Stimulated activated CD8-positive, alpha-beta memory T cell treated with anti-CD3 and anti-CD28 coated beads, Interleukin-15, amount 100 ng/mL, for 4 hours (primary cell): Measurements from ENCODE around the gene ALDH1L1.
A peak's percentile ranks its signal among the peaks of the same experiment; 100 is the strongest.
"Not testable (repeated sequence)": the region's sequence is repeated elsewhere in the genome, so short reads cannot be mapped to it uniquely, and the experiment has no call there.

Experiments
- DNase-seq, 2 donors: peaks; one replicate each; pipeline ENCODE4 v3.0.0-alpha.2; 2020; ENCODE audit warnings: low read depth in 2 of 2

ALDH1L1 gene

GRCh38 chr3:126106336-126107202 lies 73.8 kb downstream of the ALDH1L1 start:
- DNase-seq = no peak

DNA sequence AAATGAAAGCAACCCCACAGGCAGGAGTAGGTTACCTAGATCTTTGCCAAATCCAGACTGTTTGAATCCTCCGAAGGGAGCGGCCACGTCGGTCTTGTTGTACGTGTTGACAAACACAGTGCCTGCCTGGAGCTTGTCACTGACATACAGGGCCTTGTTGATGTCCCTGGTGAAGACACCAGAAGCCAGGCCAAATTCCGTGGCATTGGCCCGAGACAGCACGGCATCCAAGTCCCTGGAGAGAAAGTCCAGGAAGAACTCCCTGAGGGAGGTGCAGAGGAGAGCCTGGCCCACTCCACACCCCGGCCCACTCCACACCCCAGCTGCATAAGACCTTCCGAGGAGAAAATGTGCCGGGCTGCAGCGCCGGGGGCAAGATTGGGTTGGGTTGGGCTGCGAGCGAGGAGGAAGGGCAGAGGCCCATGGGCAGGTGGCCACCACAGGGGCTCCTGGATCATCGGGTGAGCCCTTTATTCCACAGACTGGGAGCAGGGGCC lies 74.6 kb downstream of the ALDH1L1 start:
- DNase-seq = no peak

DNA sequence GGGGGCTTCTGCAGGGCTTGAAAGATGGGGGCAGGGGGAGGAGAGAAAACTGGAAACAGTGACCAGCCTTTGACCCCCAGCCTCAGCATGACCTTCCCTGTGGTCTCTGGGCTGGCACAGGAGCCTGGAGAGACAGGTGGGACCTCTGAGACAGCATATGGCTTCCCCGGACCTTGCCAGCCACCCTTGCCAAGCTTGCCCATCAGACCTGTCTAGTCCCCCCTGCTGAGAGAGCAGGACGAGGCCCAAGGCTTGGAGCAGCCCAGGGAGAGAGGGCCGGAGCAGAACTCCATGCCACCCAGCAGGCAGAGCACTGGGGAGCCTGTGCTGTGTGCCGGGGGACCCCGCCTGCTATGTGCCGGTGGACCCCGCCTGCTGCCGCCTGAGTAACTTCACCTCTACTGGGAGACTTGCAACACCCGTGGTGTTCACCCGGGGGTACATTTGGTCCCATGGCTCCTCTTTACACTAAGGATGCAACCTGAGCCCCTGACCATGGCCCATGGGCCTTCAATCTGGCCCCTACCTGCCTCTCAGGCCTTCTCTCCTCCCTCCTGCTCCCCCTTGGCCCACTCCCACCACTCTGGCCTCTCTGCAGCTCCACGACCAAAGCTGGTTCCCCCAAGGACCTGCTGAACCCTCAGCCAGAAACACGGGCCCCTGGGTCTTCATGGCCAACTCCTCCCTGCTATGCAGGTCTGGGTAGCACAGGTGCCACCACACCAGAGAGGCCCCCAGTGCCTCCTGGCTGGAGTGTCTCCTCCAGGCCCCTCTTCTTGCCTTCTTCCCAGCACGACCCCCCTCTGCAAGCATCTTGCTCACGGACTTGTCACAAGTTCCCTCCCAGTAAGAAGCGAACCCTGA lies 75.4 kb downstream of the ALDH1L1 start:
- no peak for DNase-seq

- DNase-seq = no peak
Observed at GRCh38 chr3:126104028-126104635, 76.3 kb downstream of the ALDH1L1 start.

GRCh38 chr3:126103121-126104027 lies 77.0 kb downstream of the ALDH1L1 start:
- DNase-seq = no peak

- DNase-seq = no peak
Observed at GRCh38 chr3:126102530-126102951, 77.8 kb downstream of the ALDH1L1 start.

- no peak for DNase-seq
Observed at GRCh38 chr3:126102011-126102410, 78.4 kb downstream of the ALDH1L1 start.

DNA sequence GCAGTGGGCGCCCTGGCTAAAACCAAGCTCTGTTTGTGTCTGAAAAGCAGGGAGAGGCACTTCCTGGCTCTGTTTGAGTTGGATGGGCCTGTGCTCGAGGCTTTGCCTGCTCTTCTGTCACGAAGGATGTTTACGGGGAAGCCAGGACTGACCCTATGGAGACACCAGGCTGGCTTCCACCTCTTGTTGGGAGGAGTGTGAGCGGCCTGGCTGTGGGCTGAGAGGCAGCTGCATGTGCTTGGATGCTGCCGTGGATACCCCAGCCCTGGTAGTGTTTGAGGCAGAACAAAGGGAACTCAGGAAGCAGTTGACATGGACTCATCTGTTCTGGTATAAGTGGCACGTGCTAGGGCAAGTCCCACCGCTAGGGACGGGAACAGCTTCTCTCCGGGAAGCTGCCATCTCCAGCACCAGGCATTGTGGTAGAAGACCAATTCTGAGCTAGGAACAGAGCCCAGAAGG lies 78.8 kb downstream of the ALDH1L1 start:
- DNase-seq = no peak

DNA sequence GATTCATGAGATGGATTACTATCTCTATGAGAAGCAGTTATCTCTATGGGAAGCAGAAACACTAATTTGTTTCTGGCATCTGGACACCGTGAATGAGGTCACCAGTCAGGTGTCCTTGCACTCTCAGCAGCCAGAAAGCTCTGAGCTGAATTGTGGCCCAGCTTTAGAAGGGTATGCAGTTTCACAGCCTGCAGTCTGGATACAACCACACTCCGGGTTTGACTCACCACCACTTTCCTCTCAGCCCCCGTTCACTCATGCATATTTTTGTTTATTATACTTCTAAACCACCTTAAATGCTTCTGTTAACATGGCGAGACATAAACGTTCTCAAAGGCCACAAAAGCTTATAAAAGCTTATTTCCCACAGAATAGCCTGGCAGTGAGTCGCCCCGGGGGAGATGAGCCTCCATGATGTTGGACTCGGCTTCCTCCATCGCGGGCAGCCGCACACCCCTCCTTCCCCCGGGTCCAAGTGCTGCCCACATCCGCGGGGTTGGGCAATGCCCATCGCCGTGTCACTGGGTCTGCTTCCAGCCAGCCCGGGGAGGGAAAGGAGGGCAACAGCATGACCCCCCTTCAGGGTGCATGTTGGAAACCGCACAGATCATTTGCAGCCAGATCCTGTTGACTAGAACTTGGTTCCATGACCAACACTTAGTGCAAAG lies 79.6 kb downstream of the ALDH1L1 start:
- DNase-seq = no peak

DNA sequence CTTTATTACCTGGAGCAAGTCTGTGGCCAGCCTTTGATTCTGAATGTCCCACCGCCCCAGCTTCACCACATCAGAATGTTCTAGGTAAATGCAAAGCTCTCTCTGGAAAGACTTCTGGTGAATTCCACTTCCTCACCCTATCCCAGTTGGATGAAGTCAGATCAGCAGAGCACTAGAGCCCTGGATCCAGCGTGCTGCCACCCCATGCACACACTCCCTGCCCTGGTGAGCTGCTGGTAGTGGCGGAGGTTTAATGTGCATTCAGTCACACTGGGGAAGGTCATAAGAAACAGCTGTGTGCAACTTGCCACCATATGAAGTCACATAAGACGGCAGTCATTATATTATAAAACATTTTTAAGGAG lies 80.1 kb downstream of the ALDH1L1 start:
- no peak for DNase-seq

- no peak for DNase-seq
Observed at GRCh38 chr3:126098391-126098858, 82.0 kb downstream of the ALDH1L1 start.

- no peak for DNase-seq
Observed at GRCh38 chr3:126097801-126098200, 82.6 kb downstream of the ALDH1L1 start.

GRCh38 chr3:126096274-126096673 lies 84.1 kb downstream of the ALDH1L1 start:
- DNase-seq = not testable (repeated sequence)

- not testable (repeated sequence) for DNase-seq
Observed at GRCh38 chr3:126092128-126092527, 88.3 kb downstream of the ALDH1L1 start.

GRCh38 chr3:126087552-126088175 lies 92.7 kb downstream of the ALDH1L1 start:
- DNase-seq = no peak

GRCh38 chr3:126085841-126086240 lies 94.5 kb downstream of the ALDH1L1 start:
- no peak for DNase-seq

DNA sequence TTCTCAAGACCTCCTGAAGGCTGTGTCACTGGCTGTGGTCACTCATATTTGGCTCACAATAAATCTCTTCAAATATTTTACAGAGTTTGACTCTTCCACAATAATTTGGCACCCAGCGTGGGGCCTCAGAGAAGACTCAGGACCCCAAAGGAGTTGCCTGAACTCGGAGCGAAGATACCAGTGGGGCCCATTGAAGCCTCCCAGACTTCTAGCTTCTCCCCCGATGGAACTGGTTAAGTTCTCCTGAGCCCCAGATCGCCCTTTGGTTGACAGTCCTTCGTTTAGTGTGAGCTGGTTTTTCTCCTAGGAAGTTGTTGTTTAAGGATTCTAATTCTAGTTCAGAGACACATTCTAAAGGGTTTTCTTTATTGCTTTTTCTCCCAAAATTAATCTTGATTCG lies 95.1 kb downstream of the ALDH1L1 start:
- DNase-seq = no peak

DNA sequence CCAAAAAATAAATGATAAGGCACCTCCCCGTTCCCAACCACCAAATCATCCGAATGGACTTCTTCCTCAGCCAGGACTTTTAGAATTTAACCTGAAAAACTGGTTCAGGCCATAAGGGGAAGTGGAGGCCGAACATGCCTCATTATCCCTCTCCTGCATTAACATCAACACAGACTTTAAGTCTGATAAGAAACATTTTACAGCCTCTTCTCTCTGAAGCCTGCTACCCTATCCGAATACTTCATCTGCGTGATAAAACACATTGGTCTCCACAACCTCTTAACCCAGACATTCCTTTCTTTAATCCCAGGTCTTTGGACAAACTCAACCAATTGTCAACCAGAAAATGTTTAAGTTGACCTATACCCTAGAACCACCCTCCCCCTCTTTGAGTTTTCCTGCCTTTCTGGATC lies 95.6 kb downstream of the ALDH1L1 start:
- no peak for DNase-seq

DNA sequence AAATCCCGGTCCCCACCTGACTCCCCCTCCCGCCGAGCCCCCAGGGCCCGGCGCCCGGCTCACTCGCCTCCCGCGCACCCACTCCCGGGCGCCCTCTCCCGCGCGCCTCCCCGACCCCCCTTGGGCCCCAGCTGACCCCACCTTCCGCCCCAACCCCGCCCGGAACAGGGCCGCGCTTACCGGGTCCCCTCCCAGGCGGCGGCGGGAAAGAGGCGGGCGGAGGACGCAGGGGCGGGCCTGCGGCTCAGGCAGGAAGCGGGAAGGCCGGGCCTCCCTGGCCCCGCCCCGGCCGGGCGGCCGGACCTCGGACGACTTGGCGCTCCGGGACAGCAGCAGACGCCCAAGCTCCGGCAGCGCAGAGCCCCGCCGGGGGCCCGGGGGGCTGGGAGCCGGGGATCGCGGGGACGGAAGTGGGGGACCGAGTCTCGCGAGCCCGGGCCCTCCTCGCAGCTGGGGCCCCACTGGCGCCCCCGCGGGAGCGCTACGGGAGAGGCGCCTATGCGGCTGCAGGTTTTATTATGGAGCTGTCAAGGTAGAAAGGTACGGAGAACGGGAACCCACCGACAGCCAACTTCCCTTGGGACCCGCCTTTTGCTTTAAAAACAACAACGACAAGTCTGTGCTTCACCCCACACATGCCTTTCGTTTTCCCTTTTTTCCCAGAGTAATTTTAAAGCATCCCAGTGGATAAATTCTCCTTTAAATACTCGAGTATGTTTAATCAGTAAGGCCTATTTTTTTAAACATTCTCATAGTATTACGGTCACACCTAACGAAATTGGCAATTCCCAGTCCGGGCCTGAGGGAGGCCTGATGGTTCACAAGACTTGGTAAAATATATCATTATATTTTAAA lies 96.2 kb downstream of the ALDH1L1 start, which contains the start of gene SLC41A3:
Gene SLC41A3 (minus strand): TSS at position 212 of the 855 bp plus-strand sequence. CDS start 15,905 bp downstream, outside the sequence.
- DNase-seq = peak; percentile 62 to 77
